CMK (cell line): ENCODE measurements around the gene LMF2.
"Not testable (repeated sequence)": the region's sequence is repeated elsewhere in the genome, so short reads cannot be mapped to it uniquely, and the experiment has no call there.

Source experiments
- DNase-seq: peaks from one replicate; pipeline ENCODE4 v3.0.0-alpha.2; 2010; ENCODE audit warnings: low read depth

LMF2 gene

DNA sequence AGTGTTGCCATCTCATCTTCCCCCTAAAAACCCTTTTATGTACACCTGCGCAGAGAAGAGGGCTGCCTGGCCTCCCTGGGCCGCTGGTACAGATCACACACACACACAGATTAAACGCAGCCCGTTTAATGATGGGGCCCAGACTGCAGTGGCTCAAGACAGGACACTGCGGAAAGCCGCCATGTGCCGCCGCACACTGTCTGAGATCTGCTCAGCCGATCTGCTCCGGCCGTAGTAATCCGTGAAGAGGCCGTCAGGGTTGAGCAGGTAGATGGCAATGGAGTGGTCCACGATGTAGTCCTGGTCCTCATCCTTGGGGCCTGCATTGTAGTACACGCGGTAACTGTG lies 15.9 kb upstream of the LMF2 start:
- DNase-seq = no peak

DNA sequence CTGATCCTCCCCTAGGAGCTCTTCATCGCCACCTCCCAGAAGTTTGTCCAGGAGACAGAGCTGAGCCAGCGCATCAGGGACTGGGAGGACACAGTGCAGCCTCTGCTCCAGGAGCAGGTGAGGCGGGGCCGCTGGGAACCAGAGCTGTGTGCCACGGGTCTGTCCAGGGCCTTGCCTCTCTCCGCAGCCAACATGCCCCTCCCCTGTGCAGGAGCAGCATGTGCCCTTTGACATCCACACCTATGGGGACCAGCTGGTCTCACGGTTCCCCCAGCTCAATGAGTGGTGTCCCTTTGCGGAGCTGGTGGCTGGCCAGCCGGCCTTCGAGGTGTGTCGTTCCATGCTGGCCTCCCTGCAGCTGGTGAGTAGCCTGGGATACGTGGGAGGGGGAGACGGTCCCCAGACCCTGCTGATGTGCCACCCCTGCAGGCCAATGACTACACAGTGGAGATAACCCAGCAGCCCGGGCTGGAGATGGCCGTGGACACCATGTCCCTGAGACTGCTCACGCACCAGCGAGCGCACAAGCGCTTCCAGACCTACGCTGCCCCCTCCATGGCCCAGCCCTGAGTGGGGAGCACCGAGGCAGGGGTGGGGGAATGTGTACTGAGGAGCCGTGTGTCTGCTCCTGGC lies 15.4 kb upstream of the LMF2 start:
- DNase-seq = no peak

DNA sequence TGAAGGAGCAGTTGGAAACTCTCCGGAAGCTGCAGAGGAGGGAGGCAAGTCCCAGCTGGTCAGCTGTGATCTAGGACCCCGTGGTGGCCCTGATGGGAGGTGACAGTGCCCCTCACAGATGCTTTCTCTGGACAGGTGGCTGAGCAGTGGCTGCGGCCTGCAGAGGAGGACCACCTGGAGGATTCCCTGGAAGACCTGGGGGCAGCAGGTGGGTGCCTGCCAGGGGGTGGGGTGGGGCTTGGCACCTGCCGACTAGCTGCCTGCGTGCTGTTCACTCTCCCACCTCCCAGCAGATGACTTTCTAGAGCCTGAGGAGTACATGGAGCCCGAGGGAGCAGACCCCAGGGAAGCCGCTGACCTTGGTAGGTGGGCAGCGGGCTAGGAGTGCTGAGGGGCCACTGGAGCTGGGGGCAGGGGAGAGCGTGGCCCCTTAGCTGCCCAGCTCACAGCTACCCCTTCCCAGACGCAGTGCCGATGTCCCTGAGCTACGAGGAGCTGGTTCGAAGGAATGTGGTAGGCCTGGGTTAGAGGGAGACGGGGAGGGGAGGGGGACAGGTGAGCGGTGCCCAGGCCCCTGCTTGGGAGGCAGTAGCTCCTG lies 14.8 kb upstream of the LMF2 start:
- DNase-seq = no peak

DNA sequence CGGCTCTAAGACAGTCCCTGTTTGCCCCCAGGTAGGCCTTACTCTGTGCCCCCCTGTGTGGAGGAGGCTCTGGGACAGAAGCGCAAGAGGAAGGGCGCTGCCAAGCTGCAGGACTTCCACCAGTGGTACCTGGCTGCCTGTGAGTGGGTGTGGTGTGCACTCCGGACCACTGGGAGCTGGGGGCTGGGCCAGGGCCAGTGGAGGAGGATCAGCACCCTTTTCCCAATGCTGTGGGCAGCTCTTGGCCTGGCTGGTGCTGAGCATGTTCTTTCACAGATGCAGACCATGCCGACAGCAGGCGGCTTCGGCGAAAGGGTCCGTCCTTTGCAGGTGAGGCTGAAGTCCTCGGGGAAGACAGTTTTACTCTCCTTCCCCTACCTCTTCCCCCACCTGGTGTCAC lies 14.2 kb upstream of the LMF2 start:
- DNase-seq = no peak

DNA sequence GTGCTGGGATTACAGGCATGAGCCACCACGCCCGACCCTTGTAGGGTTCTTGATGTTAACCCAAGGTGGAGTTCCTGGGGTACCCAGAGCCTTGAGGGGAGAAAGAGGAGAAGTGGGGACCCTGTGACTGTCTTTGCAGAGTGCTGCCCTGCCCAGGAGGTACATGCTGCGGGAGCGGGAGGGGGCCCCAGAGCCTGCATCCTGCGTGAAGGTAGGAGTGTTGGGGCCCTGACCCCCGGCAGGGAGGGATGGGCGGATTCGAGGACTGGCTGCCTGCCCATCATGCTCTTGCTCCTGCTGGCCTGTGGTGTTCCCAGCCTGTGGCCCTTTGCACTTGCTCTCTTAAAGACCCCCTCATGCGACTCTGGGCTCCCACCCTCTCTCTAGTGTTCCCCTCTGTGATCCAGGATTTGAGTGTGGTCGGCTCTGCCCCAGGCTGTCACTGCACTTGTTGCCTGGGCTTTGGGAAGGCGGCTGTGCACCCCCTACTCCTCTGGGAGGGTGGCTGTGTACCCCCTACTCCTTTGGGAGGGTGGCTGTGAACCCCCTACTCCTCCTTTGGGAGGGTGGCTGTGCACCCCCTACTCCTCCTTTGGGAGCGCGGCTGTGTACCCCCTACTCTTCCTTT lies 13.4 kb upstream of the LMF2 start:
- DNase-seq = no peak

DNA sequence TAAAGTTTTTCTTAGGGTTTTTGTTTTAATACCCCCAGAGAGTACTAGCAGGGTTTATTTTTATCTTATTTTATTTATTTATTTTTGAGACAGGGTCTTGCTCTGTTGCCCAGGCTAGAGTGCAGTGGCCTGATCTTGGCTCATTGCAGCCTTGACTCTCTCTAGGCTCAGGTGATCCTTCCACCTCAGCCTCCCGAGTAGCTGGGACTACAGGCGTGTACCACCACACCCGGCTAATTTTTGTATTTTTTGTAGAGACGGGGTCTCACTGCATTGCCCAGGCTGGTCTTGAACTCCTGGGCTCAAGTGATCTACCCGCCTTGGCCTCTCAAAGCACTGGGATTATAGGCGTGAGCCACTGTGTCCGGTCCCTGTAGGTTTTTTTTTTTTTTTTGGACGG lies 12.7 kb upstream of the LMF2 start:
- not testable (repeated sequence) for DNase-seq

DNA sequence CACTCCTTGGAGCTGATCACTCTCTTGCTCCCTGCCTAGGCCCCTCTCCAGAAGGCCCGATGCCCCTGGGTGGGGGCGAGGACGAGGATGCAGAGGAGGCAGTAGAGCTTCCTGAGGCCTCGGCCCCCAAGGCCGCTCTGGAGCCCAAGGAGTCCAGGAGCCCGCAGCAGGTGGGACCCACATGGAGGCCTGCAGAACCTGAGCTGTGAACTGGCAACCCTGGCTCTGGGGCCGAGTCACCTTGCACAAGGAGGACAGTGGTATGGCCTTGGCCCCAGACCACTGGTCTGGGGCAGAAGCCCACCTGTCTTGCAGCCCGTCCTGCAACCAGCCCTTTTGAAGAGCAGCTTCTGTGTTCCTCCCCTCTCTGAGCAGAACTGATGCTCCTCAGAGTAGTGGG lies 11.6 kb upstream of the LMF2 start:
- no peak for DNase-seq

DNA sequence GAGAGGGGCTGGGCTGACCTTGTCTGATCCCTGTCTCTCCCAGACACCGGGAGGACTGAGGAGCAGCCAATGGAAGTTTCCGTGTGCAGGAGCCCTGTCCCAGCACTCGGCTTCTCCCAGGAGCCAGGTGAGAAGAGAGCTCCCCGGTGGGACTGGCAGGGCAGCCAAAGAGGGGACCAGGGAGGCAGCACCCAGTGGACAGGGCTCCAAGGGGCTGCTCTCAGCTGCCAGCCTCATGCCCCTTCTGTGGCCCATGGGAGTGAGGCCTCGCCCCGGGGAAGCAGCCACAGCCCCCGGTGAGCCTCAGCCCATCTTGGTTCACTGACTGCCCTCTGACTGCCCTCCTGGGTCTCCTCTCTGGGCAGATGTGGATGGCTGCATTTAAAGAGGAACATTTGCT lies 11.1 kb upstream of the LMF2 start:
- no peak for DNase-seq

DNA sequence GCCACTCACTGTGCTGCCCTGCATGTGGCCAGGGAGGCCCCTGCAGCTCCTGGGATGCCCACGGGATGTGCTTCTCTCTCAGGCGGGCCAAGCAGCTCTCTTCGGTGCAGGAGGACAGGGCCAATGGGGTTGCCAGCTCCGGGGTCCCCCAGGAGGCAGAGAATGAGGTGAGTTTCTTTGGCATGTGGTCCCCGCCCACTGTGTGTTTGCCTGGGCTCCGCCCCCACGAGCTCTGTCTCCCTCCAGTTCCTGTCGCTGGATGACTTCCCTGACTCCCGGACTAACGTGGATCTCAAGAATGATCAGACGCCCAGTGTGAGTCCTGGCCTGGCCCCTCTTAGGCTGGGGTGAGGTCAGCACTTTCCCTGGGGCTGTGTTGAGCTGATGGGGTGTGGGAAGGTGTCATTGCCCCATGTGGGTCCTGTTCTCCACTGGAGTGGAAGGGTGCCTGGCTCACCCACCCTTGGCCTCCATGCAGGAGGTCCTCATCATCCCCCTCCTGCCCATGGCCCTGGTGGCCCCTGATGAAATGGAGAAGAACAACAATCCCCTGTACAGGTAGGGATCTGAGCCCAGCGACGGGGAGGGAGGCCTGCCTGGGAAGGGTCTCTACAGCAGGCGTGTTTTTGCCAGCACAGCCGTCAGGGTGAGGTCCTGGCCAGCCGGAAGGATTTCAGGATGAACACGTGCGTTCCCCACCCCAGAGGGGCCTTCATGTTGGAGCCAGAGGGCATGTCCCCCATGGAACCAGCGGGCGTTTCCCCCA lies 10.2 kb upstream of the LMF2 start:
- no peak for DNase-seq

DNA sequence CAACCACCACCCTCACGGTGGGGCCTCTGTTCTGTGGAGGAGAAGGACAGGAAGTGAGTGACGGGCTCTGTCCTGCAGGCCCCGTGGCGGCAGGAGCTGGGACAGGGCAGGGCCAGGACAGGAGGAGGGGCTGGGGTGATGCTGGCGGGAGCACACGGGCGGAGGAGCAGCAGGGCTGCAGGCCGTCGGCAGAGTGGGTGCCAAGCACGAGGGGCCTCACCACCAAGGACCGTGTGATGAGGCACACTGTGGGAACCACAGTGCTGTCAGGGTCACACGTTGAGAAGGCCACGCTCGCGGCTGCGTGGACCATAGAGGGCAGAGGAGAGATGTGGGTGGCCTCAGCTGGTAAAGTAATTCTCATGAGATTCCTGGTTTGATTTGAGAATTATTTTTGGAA lies 9.4 kb upstream of the LMF2 start:
- DNase-seq = no peak

DNA sequence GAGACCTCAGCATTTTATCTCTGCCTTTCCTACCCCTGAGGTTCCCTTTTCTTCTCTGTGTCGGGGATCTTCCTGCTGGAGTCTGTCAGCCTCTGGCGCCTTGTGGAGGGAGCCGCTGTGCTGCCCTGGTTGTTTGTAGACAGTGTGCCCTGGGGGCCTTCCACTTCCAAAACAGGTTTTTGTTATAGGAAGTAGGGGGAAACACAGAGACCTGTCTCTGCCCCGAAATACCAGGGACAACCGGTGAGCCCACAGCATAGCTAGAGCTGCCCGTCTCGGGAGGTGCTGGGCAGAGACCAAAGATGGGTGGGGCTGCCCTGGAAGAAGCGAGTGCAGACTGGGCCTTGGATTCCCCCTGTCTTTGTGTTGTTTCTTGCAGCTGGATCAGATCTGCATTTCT lies 8.6 kb upstream of the LMF2 start:
- DNase-seq = no peak

DNA sequence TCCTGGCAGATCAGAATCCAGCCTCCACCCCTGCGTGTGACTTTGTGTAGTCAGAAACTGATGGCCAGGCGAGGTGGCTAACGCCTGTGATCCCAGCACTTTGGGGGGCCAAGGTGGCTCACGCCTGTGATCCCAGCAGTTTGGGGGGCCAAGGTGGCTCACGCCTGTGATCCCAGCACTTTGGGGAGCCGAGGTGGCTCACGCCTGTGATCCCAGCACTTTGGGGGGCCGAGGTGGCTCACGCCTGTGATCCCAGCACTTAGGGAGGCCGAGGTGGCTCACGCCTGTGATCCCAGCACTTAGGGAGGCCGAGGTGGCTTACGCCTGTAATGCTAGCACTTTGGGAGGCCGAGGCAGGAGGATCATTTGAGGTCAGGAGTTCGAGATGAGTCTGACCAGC lies 5.7 kb upstream of the LMF2 start:
- DNase-seq = no peak

DNA sequence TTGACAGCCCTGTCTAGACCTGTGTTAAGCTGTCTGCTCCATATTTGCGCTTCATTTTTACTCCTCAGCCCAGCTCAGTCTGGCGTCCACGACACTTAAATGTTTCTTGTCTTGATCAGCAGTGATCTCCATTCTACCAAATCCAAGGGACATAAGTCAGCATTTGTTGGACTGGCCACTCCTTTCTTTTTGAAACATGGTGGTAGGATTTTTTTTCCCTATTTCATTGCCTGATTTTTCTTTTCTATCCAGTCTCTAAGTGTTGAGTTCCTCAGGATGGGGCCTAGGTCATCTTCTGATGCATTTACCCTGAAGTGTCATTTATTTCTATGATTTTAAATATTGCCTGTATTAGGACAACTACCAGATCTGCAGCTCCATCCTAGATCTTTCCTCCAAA lies 1.4 kb upstream of the LMF2 start:
- DNase-seq = no peak

DNA sequence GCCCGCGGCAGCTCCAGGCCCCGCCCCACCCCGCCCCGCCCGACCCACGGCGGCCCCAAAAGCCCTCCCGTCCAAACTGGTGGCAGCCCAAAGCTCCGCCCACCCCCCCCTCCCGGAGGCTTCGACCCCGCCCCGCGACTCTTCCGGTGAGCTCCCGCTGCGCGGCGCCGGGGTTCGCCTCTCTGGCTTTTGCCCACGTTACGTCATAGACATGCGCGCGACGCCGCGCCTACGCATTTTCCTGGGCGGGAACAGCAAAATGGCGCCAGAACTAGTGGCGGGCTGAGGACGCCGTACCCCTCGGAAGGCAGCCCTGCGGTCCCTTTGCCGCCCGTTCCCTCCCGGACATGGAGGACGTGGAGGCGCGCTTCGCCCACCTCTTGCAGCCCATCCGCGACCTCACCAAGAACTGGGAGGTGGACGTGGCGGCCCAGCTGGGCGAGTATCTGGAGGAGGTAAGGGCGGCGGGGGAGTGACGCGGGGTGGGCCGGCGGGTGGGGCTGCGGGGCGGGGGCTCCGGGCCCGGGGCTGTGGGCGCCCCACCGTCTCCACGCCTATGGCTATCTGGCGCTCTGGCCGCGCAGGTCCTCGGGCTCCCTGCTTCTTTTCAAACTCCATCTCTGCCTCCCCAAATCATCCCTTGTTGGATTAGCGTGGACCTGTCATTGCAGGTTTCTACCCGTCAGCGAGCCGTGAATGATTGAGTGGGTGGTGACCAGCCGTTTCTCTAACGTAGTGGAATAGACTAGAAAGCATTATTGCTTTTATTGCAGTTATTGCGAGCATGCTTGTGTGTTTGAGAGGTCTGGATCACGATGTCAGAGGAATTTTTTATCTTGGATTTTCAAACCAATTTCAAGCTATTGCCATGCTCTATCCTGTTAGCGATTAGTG lies 736 bp upstream of the LMF2 start, which contains the start of gene NCAPH2:
Gene NCAPH2, plus strand, starts transcription at position 234 of the 894 bp plus-strand sequence. Its CDS starts 114 bp downstream, at position 348.
- peak; percentile 87 for DNase-seq

DNA sequence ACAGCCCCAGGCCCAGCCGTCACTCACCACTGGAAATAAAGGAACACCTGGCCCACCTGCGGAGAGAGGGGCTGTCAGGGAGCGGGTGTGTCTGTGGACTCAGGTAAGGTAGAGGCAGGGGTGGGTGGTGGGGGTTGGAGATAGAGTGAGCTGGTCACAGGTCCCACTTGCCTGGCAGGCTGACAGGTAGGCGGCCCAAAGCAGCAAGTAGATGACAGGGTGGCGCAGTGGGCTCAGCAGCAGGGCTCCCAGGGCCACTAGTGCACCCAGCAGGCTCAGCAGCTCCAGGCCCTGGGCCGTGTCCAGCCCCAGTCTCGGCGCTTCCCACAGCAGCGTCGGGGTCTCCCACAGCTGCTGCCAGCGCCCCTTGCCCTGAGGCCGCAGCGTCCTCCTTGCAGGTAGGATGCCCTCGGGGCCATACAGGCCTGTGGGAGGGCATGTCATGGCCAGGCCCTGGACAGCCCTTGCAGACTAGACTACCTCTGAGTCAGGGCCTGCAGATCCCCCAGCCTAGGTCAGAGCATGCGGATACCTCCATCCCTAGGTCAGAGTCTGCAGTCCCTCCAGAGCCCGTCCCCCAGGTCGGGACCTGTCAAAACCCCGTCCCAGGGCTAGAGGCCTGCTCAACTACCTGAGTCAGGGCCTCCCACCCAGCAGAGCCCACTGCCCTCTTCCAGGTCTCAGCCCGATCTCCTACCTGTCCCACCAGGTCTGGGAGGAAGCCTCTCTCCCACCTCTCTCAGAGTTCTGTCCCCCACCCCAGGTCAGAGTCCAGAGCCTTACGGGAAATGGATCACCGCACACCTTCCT lies 686 bp downstream of the LMF2 start:
- DNase-seq = no peak

DNA sequence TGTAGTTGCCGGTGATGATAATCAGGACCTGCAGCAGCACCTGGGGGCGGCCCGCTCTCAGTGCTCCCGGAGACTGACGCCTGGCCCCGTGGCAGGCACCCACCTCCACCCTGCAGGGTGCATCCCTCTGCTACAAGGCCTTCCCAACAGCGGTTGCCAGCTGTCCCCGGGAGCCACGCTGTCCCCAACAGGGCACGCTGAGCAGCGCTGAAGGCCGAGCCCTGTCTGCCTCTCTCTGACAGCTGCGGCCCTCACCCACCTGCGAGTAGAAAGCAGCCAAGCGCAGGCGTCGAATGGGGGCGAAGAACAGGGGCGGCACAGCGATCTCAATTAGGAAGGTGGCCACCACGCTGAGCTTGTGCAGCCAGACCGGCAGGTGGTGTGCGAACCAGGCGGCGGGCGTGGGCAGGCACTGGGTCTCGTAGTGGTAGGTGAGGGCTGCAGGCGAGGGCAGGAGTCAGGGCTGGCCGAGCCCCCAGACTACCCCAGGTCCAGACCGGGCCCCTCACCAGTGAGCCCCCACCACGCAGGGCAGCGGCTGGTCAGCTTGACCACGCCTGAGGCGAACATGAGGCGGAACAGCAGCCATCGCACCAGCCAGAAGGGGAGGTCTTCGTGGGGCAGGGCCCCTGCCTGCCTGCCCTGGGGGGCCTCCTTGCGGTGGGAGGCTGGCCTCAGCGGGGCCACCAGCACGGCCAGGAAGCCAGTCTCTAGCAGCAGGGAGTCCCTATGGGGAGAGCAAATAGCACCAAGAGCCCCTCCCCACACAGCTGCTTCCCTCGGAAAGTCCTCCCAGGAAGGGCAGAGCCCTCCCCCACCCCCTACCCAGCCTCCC lies 1.5 kb downstream of the LMF2 start:
- DNase-seq = no peak

DNA sequence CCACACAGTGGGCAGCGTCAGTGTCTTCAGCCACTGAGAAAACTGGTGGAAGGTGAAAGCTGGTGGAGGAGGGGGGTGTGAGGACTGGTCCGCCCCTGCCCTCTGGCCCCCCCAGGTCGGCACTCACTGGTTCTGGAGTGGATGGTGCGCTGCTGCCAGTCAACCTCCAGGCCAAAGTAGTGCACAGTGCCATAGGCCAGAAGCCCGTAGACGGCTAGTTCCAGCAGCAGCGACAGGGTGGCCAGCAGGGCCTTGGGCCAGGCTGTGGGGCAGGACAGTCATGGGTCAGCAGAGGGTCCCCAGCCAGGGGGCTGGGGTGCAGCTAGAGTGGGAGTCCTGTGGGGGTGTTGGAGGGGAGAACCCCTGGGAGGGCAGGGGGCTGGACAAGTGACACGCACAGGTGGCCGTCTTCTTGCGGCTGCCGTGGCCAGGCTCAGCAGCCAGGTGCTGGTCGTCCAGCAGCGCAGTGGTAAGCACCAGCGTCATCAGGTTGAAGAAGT lies 2.2 kb downstream of the LMF2 start:
- DNase-seq = no peak

DNA sequence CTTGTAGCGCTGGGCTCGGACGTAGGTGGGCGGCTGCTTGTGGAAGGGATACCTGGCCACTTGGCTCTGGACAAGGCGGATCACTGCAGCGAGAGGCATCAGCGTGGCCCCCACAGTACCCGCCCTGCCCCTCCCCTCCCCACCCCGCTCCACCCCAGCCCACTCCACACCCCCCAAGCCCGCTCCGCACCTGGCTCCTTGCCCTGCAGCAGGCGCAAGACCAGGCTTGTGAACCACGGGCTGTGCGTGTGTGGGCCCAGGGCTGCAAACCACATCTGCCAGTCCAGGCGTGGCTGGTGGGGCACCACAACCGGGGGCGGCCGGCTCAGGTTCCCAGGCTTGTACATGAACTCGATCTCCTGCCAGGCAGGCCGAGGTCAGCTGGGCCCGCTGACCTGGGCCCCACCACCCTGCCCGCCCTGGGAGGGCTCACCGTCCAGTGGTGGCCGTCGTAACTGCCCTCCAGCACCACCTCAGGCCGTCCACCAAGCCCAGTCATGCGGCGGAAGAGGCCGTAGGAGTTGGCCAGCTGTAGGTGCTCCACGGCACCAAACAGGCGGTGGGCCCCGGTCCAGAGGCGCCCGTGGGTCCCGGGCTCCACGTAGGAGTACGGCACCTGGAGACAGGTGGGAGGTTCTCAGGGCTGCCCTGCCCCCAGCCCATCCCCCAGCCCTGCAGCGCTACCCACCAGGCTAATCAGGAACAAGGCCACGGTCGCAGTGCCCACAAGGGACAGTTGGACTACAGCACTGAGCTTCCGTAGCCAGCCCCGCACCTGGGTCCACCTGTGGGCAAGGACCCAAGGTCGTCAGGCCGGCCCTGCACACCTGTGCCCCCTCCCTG lies 2.9 kb downstream of the LMF2 start:
- no peak for DNase-seq

DNA sequence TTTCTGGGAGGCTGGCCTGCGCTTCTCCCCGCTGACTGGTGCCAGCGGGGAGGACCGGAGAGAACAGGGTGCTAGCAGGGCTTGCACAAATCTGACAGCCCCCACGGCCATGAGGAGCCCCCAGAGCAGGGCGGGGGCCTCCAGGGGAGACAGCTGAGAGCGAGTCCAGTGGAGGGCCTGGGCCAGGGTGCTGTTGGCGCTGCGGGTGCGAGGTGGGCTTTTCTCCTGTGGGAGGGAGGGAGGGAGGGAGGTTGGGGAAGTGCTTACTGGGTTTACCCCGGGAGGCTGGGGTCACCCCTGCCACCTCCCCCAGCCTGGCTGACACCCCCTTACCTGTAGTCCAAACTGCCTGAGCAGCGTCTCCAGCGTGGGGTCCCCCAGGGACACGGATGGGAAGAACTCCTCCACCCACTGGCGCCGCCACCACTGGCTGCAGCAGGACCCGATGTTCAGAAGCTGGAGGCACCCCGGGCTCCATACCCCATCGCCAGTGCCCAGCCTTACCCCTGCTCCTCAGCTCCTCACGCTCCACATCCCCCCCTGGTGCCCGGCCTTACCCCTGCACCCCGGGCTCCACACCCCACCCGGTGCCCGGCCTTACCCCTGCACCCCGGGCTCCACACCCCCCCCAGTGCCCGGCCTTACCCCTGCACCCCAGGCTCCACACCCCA lies 3.9 kb downstream of the LMF2 start:
- DNase-seq = no peak
